Measurements from ENCODE around the gene SETD4.
A peak's percentile ranks its signal among the peaks of the same experiment; 100 is the strongest.
"Not testable (repeated sequence)": the region's sequence is repeated elsewhere in the genome, so short reads cannot be mapped to it uniquely, and the experiment has no call there.

SETD4 gene

GRCh38 chr21:36076878-36077655, 16.7 kb upstream of the SETD4 start:
- DNase-seq, result peak; percentile 49

DNA sequence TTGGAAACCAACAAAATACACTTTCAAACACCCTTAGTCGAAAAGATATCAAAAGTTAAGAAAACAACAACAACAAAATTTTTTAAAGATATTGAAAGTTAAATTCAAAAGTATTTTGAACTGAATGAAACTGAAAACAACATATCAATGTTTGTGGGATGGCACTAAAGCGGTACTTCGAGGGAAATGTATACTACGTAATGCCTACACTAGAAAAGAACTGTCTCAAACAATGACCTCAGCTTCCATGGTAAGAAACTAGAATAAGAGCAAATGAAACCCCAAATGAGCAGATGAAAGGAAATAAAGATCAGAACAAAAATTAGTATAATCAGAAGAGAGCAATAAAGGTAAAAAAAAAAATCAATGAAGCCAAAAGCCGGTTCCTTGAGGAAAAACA, 15.6 kb upstream of the SETD4 start:
- peak; percentile 8 for DNase-seq

- no peak for DNase-seq
Measured at GRCh38 chr21:36075171-36075570, 14.8 kb upstream of the SETD4 start.

GRCh38 chr21:36073911-36074310, 13.6 kb upstream of the SETD4 start:
- DNase-seq, result not testable (repeated sequence)

DNA sequence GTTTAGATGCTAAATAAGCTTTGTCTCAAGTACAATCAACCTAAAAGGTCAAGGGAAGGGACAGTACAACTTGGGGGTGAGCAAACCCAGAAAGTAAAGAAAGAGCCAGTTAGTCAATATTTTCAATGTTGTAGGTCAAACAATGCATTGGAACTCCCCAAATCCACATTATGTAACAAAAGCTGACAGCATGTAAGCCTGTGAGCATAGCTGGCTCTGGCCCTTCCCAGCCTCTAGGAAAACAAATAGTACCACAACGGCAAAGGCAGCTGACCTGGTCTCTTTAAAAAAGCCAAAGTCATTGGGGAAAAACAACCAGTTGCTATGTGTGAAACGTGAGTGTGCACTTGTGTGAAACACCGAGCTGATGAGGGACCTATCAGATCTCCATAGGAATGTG, 12.9 kb upstream of the SETD4 start:
- peak; percentile 9 for DNase-seq

DNA sequence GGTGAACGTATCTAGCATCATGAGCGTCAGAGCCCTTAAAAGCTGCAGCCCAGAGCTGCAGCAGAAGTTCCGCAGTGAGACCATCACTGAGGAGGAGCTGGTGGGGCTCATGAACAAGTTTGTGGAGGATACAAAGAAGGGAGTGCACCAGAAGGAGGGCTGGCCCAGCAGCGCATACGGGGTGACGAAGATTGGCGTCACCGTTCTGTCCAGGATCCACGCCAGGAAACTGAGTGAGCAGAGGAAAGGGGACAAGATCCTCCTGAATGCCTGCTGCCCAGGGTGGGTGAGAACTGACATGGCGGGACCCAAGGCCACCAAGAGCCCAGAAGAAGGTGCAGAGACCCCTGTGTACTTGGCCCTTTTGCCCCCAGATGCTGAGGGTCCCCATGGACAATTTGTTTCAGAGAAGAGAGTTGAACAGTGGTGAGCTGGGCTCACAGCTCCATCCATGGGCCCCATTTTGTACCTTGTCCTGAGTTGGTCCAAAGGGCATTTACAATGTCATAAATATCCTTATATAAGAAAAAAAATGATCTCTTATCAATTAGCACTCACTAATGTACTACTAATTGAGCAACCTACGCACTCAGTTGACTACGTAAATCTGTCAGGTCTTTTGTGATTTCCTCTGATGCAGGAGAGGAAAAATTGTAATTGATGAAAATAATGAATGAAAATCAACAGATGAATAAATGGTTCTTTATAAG, 12.3 kb upstream of the SETD4 start:
- no peak for DNase-seq

- no peak for DNase-seq
Measured at GRCh38 chr21:36070999-36071398, 10.7 kb upstream of the SETD4 start.

DNA sequence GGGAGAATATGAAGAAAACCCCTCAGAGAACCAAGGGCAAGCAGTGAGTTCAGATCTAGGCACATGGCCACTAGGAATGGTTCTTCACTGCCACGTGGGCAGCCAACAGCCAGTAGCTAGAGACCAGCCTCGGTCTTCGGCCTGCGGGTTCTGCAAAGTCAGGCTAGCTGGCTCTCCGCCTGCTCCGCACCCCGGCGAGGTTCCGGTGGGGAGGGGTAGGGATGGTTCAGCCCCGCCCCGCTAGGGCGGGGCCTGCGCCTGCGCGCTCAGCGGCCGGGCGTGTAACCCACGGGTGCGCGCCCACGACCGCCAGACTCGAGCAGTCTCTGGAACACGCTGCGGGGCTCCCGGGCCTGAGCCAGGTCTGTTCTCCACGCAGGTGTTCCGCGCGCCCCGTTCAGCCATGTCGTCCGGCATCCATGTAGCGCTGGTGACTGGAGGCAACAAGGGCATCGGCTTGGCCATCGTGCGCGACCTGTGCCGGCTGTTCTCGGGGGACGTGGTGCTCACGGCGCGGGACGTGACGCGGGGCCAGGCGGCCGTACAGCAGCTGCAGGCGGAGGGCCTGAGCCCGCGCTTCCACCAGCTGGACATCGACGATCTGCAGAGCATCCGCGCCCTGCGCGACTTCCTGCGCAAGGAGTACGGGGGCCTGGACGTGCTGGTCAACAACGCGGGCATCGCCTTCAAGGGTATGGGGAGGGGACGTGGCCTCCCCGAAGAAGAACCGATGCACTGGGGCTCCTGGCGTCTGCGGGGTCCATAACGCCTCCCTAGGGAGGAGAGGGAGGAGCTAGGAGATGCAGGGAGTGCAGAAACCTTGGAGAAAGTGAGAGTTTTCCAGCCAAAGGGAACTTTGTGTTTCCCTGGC, 9.6 kb upstream of the SETD4 start, which contains the start of gene CBR1:
Gene CBR1, plus strand, starts transcription at position 312 of the 871 bp plus-strand sequence. Its CDS starts 92 bp downstream, at position 404.
- peak; percentile 90 for DNase-seq

- no peak for DNase-seq
Measured at GRCh38 chr21:36068748-36069398, 8.5 kb upstream of the SETD4 start.

DNA sequence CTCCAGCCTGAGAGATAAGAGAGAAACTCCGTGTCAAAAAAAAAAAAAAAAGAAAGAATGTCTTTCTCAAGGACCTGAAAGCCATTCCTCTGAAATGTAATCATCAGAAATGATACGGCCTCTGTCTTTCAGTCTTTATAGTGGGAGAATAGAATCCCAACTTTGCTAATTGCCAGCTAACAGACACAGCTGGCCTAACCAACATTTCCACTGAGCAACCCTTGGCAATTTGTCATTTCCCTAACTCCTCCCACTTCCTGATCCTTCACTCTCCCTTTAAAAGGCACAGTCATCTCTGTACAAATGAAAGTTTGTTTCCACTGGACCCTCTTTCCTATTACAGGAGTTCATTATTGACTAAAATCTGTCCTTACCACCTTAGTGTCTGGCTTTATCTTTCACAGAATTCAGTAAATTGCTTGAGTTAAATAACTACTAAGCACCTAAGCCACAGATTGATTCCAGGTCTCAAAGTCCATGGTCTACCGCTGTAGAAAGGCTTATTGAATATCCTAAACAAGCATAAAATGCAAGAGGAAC, 5.2 kb upstream of the SETD4 start:
- DNase-seq, result peak; percentile 57

DNA sequence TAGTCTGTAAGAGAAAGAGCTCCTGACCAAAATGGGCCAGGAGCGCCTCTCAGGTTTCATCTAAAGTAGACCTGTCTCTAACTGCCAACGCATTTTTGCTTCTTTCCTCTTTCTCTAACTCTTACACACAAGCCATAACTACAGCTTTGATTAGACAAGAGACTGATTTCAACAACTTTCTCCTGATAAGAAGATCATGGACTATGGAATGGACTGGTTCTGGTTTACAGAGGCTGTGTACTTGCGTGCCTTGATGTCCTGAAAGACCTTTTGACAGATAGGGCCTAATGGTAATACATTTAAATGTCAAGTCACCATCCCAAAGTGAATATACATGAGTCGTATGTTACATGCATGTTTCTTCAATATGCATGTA, 3.7 kb upstream of the SETD4 start:
- DNase-seq, result no peak

GRCh38 chr21:36063375-36064084, 3.2 kb upstream of the SETD4 start:
- DNase-seq, result no peak

- DNase-seq, result no peak
Measured at GRCh38 chr21:36061445-36061844, 1.1 kb upstream of the SETD4 start.

DNA sequence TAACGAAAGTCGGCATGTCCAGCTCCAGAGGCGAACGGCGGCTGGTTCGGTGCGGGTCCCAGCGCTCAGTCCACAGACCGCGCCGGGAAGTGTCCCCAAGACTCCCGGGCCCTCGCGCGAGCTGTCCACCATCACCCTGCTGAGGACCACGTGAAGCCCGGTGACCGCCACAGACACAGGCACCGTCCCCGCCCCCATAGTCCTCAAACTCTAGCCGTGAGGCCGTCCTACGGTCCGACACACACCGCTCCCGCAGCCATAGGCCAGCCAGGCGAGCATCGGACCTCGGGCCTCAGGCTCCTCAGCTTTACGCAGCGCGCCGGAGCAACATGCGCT, 535 bp downstream of the SETD4 start:
- DNase-seq, result peak; percentile 48

GRCh38 chr21:36055551-36055950, 4.8 kb downstream of the SETD4 start:
- no peak for DNase-seq

GRCh38 chr21:36053715-36054062, 6.6 kb downstream of the SETD4 start:
- DNase-seq, result no peak

GRCh38 chr21:36052860-36053714, 7.2 kb downstream of the SETD4 start:
- no peak for DNase-seq

- DNase-seq, result no peak
Measured at GRCh38 chr21:36048357-36048756, 12.0 kb downstream of the SETD4 start.

DNA sequence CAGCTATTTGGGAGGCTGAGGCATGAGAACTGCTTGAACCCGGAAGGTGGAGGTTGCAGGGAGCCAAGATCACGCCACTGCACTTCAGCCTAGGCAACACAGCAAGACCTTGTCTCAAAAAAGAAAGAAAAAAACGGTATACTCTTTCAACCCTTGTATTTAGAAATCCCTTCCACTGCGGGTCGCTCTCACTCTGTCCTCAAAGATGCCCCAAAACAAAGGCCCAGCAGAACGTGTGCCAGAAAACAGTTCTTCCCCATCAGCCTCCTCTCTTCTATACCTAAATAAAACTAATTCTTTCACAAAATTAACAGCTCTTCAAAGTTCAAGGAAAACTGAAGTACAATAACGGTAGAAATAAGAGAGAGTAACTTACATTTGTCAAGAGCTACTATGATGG, 13.2 kb downstream of the SETD4 start:
- DNase-seq, result no peak

DNA sequence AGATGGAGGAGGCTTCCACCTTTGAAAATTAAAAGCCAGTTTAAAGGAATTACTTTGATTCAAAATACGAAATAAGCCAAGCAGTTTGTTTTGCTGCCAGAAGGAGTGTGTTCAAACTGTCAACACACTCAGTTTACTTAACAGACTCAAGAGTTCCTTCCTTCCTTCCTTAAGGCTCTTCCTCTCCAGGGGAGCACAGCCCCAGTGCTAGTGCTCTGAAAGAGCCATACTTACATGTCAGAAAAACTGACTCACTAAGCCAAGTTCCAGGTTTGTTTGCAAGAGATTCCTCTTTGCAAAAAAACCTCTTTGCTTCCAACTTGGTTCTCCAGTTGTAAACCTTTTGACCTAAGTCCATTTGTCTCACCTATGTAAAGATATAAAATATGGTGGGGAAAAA, 14.3 kb downstream of the SETD4 start:
- DNase-seq, result no peak

- no peak for DNase-seq
Measured at GRCh38 chr21:36044056-36044455, 16.3 kb downstream of the SETD4 start.
